Tibial nerve (tissue), 3 donors: ENCODE measurements around the gene PLSCR4.

Experiments
- CTCF ChIP-seq, 5 experiments: fragments of 200-600 bp in 3 of 5; fragments of 450-650 bp in 2 of 5; sonication (generic) in 3 of 5; IDR thresholded peaks; one replicate each; pipeline ENCODE4 v1.5.1; 2016 to 2019; ENCODE audit warnings: antibody characterized with exemption in 5 of 5, mild to moderate bottlenecking in 3 of 5, moderate library complexity in 2 of 5
- POLR2A ChIP-seq, 2 donors: fragments of 450-650 bp; IDR thresholded peaks; one replicate each; pipeline ENCODE4 v1.6.1; 2017; ENCODE audit warnings: antibody characterized with exemption in 2 of 2, mild to moderate bottlenecking in 2 of 2, moderate library complexity in 2 of 2

DNA sequence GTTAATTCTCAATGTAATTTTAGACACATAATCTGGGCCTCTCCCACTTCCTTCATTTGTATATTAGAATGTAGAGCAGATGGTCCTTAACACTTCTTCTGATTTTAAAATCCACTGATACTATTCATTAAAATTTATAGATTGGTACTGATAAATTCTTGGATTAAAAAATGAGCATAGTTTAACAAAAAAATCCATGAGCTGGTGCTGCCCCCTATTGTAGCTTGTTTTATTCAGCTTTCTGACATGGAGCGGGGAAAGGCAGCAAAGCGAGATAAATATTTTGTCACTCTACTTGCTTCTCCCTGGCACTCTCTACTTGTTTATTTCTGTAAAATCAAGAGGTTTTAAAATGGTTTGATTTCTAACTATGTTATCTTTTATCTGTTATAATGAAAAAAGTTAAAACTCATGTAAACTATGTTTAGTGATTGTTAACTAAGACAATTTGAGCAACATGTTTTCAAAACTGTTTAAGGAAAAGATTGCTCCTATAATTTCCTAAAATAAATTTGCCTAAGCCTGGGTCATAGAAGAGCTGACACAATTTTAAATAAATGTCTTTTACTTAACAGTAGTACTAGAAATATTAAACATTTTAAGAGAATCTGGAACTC, 63.5 kb downstream of the PLSCR4 start:
- TF ChIP-seq POLR2A (IDR thresholded peaks at IDR 0.05) = no peak
- peak; percentile 18 to 52 (median 35) for TF ChIP-seq CTCF (IDR thresholded peaks at IDR 0.05)
